IMR-90 (cell line): Measurements from ENCODE around the gene EBLN2. TPM values are rescaled to one million over a fixed set of nuclear protein-coding genes. Genes with fewer than 3 reads are reported as not detected.

ENCODE experiments used
- ATAC-seq: fragments of 200-7000 bp; cut with Tn5 transposase; 2 replicates; pipeline ENCODE4 v1.9.1; 2020; ENCODE audit warnings: low read depth, mild to moderate bottlenecking, moderate library complexity
- BruUV-seq: library from RNA; stranded (reverse); fragments of 400-500 nt; replicated peaks from 2 replicates; lab custom pipeline; 2021; lab: Mats Ljungman, UMichigan
- CTCF ChIA-PET: fragments of 300-600 bp; formaldehyde crosslinking; extraction: SDS; loops from one replicate; lab custom pipeline; 2021; ENCODE audit warnings: antibody characterized with exemption; lab: Yijun Ruan, JAX
- POLR2A ChIA-PET: fragments of 300-600 bp; sonication (Branson Sonifier 250); formaldehyde crosslinking; loops from one replicate; lab custom pipeline; 2022; ENCODE audit warnings: antibody characterized with exemption; ENCODE audit not compliant: unreplicated experiment; lab: Charles Lee
- DNase-seq: peaks from one replicate; pipeline ENCODE4 v3.0.0; 2013
- H2AFZ ChIP-seq: replicated peaks from 2 replicates; pipeline ENCODE3; 2013; ENCODE audit warnings: low read length, mild to moderate bottlenecking; ENCODE audit not compliant: poor library complexity
- H2AK5ac ChIP-seq: 2 replicates; pipeline ENCODE4 v1.6.1; 2013; ENCODE audit warnings: low read depth, low read length, inconsistent platforms
- H2AK9ac ChIP-seq: replicated peaks from 2 replicates; pipeline ENCODE3; 2013; ENCODE audit warnings: mild to moderate bottlenecking, low read depth, low read length, moderate library complexity; ENCODE audit not compliant: poor library complexity
- H2BK120ac ChIP-seq: 2 replicates; pipeline ENCODE4 v1.6.1; 2013; ENCODE audit warnings: low read depth, low read length, inconsistent platforms
- H2BK15ac ChIP-seq: 3 replicates; pipeline ENCODE4 v1.6.1; 2013; ENCODE audit warnings: low read depth, low read length, inconsistent platforms
- H2BK20ac ChIP-seq: 2 replicates; pipeline ENCODE4 v1.6.1; 2013; ENCODE audit warnings: low read depth, mild to moderate bottlenecking, inconsistent platforms, low read length, moderate library complexity
- H2BK5ac ChIP-seq: 2 replicates; pipeline ENCODE4 v1.6.1; 2013; ENCODE audit warnings: mild to moderate bottlenecking, low read depth, low read length, inconsistent platforms; ENCODE audit not compliant: poor library complexity, severe bottlenecking
- H3K14ac ChIP-seq: replicated peaks from 2 replicates; pipeline ENCODE4 v1.6.1; 2013; ENCODE audit warnings: low read depth, low read length, inconsistent platforms
- H3K18ac ChIP-seq: 2 replicates; pipeline ENCODE4 v1.6.1; 2013; ENCODE audit warnings: low read depth, low read length, control low read depth
- H3K23ac ChIP-seq: 2 replicates; pipeline ENCODE4 v1.6.1; 2013; ENCODE audit warnings: low read depth, low read length, inconsistent platforms
- H3K27ac ChIP-seq: 2 replicates; pipeline ENCODE4 v1.5.1; 2013; ENCODE audit warnings: mild to moderate bottlenecking, control low read depth, low read length; ENCODE audit not compliant: insufficient read depth
- H3K27me3 ChIP-seq: 2 replicates; pipeline ENCODE4 v1.6.1; 2013; ENCODE audit warnings: low read length; ENCODE audit not compliant: control insufficient read depth, insufficient read depth
- H3K36me3 ChIP-seq: 2 replicates; pipeline ENCODE4 v1.6.1; 2013; ENCODE audit warnings: low read length, mixed read lengths; ENCODE audit not compliant: control insufficient read depth, insufficient read depth
- H3K4ac ChIP-seq: 2 replicates; pipeline ENCODE4 v1.6.1; 2013; ENCODE audit warnings: low read depth, low read length, inconsistent platforms
- H3K4me1 ChIP-seq: 2 replicates; pipeline ENCODE4 v1.6.1; 2013; ENCODE audit warnings: low read length, mixed read lengths; ENCODE audit not compliant: control insufficient read depth, insufficient read depth
- H3K4me2 ChIP-seq: 2 replicates; pipeline ENCODE4 v1.6.1; 2013; ENCODE audit warnings: low read depth, mild to moderate bottlenecking, control low read depth, low read length, moderate library complexity
- H3K4me3 ChIP-seq: 2 replicates; pipeline ENCODE4 v1.5.1; 2013; ENCODE audit warnings: low read depth, mild to moderate bottlenecking, control low read depth, low read length, moderate library complexity; ENCODE audit not compliant: insufficient read depth
- H3K56ac ChIP-seq: 2 replicates; pipeline ENCODE4 v1.6.1; 2013; ENCODE audit warnings: low read length, inconsistent platforms; ENCODE audit not compliant: insufficient read depth; ENCODE audit errors: extremely low read depth
- H3K79me1 ChIP-seq, 2 experiments: 2 replicates each; pipeline ENCODE4 v1.6.1; 2013; ENCODE audit warnings: low read length in 2 of 2, inconsistent platforms in 1 of 2, low read depth in 1 of 2
- H3K9ac ChIP-seq: 2 replicates; pipeline ENCODE4 v1.6.1; 2013; ENCODE audit warnings: low read depth, low read length, control low read depth
- H3K9me1 ChIP-seq: 2 replicates; pipeline ENCODE4 v1.6.1; 2013; ENCODE audit warnings: low read length, inconsistent platforms; ENCODE audit not compliant: insufficient read depth
- H3K9me3 ChIP-seq: 2 replicates; pipeline ENCODE4 v1.6.1; 2013; ENCODE audit warnings: low read length; ENCODE audit not compliant: control insufficient read depth, insufficient read depth
- H4K20me1 ChIP-seq: 2 replicates; pipeline ENCODE4 v1.6.1; 2013; ENCODE audit warnings: low read length, inconsistent platforms; ENCODE audit not compliant: insufficient read depth
- H4K5ac ChIP-seq: 2 replicates; pipeline ENCODE4 v1.6.1; 2013; ENCODE audit warnings: mild to moderate bottlenecking, low read depth, low read length, control low read depth
- H4K8ac ChIP-seq, 2 experiments: 2 replicates each; pipeline ENCODE4 v1.6.1; 2013; ENCODE audit warnings: low read depth in 2 of 2, low read length in 2 of 2, control low read depth in 1 of 2, inconsistent platforms in 1 of 2
- H4K91ac ChIP-seq: 2 replicates; pipeline ENCODE4 v1.6.1; 2013; ENCODE audit warnings: low read depth, low read length, inconsistent platforms; ENCODE audit not compliant: insufficient read depth
- BHLHE40 ChIP-seq: fragments of 150-350 bp; IDR thresholded peaks from 2 replicates; pipeline ENCODE4 v1.6.1; 2016; ENCODE audit warnings: mild to moderate bottlenecking, low read depth, low read length
- MXI1 ChIP-seq: IDR thresholded peaks from 2 replicates; pipeline ENCODE4 v1.6.1; 2012; ENCODE audit warnings: low read depth, mild to moderate bottlenecking, low read length, moderate library complexity, borderline replicate concordance
- SMC3 ChIP-seq: fragments of 150-350 bp; IDR thresholded peaks from 2 replicates; pipeline ENCODE4 v1.6.1; 2016; ENCODE audit warnings: low read depth, mild to moderate bottlenecking, antibody characterized with exemption, low read length, moderate library complexity
- WGBS, 2 experiments: methylation state at CpG; one replicate each; pipeline versions ENCODE4 v1.1.5 to v1.1.7; 2013; ENCODE audit warnings: missing lambda C conversion rate in 2 of 2; ENCODE audit not compliant: insufficient read length in 1 of 2; ENCODE audit errors: extremely low coverage in 2 of 2; 5-methylcytosine and 5-hydroxymethylcytosine counted together
- dilution Hi-C: fragments of 300-500 bp; cut with HindIII; formaldehyde crosslinking; loops from one replicate; pipeline ENCODE4 v1.14.3; 2018; ENCODE audit warnings: low sequenced_read_pairs; ENCODE audit not compliant: unreplicated experiment
- in situ Hi-C: fragments of 300-500 bp; cut with MboI; formaldehyde crosslinking; loops from 3 replicates; pipeline ENCODE4 v1.14.3; 2019; ENCODE audit warnings: low sequenced_read_pairs, inconsistent platforms, mixed read lengths
- intact Hi-C: fragments of 100-400 bp; cut with micrococcal nuclease; formaldehyde crosslinking; loops from 2 replicates; pipeline ENCODE4 v1.10.0; 2022
- polyA plus RNA-seq, 3 experiments: library from polyadenylated mRNA; depleted of rRNA; stranded (reverse); fragments of >200 nt; gene quantifications; 2 replicates each; pipeline ENCODE4 v1.2.3, GENCODE V29; 2012; ENCODE audit warnings: low replicate concordance in 1 of 3
- total RNA-seq: library from RNA; depleted of rRNA; stranded (reverse); fragments of >200 nt; gene quantifications from 2 replicates; pipeline ENCODE4 v1.2.3, GENCODE V29; 2012
- TF ChIP-seq, protein P1 (sequence below): fragments of 150-350 bp; IDR thresholded peaks from 2 replicates; pipeline ENCODE4 v1.6.1; 2016; ENCODE audit warnings: low read depth, mild to moderate bottlenecking, low read length, moderate library complexity, borderline replicate concordance

The EBLN2 gene
- total and polyA plus RNA-seq, 2 of the 4 experiments (the other 2 are of a cell fraction) = 2.5 to 7.7 TPM

DNA sequence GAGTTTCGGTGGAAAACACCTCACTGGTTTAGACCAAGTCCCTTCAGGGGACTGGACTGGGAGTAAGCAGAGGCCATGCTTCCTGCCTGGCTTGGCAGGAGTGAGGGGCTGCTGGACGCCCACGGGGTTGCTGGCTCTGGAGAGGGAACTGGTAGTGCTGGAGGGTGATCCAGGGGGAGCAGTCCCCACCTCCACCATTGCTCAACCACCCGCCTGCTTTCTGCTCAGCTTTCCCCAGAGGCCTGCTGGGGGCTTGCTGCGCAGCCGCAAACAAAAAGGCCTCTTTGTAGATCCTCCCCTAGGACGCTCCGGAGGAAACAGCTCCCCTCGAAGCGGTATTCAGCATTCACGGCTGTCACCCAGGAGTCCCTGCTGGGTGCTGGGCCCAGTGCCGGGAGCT is 33.5 kb downstream of the EBLN2 start:
- TF ChIP-seq, protein P1, sequence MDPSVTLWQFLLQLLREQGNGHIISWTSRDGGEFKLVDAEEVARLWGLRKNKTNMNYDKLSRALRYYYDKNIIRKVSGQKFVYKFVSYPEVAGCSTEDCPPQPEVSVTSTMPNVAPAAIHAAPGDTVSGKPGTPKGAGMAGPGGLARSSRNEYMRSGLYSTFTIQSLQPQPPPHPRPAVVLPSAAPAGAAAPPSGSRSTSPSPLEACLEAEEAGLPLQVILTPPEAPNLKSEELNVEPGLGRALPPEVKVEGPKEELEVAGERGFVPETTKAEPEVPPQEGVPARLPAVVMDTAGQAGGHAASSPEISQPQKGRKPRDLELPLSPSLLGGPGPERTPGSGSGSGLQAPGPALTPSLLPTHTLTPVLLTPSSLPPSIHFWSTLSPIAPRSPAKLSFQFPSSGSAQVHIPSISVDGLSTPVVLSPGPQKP = no peak
- TF ChIP-seq SMC3 (no peak), BHLHE40 (no peak), MXI1 (no peak)
- no peak overlapping the region for H3K27ac ChIP-seq
- CTCF ChIA-PET = interaction anchor here (0.9 kb wide), 1 partner anchor 407 kb away, joined by 4 read pairs; no protein-coding TSS in a partner anchor
- dilution Hi-C loops = no loop called here
- H3K4me2 ChIP-seq = no peak overlapping the region
- no peaks in the 10 kb centered on the region for H4K20me1 ChIP-seq
- H2AK5ac ChIP-seq = no peak overlapping the region
- H3K27me3 ChIP-seq = peaks cover 6% of the 10 kb centered on the region; the same call in 1 of the 2 replicates
- no peak overlapping the region for H2BK120ac ChIP-seq
- H3K9ac ChIP-seq = no peak overlapping the region
- H3K4me1 ChIP-seq = no peaks in the 10 kb centered on the region
- no peaks in the 10 kb centered on the region for H3K36me3 ChIP-seq
- no peak overlapping the region for H3K4ac ChIP-seq
- no peak overlapping the region for H2AK9ac ChIP-seq
- no peak overlapping the region for H3K18ac ChIP-seq
- H3K56ac ChIP-seq = no peak overlapping the region
- H3K9me1 ChIP-seq = no peaks in the 10 kb centered on the region
- H2BK5ac ChIP-seq = no peak overlapping the region
- POLR2A ChIA-PET = no interaction called here
- H4K91ac ChIP-seq = no peak overlapping the region
- H4K5ac ChIP-seq = no peak overlapping the region
- no peak for ATAC-seq
- H3K14ac ChIP-seq = no peak overlapping the region
- in situ Hi-C loops = loop anchor here (25.0 kb wide), 2 partner anchors 658 to 1208 kb away; partner anchors contain the start of gene RYBP
- H3K79me1 ChIP-seq = no peaks in the 10 kb centered on the region
- no peak overlapping the region for H2BK15ac ChIP-seq
- no peak overlapping the region for H2BK20ac ChIP-seq
- intact Hi-C loops = loop anchor here (5.0 kb wide), 1 partner anchor 757 kb away; no protein-coding TSS in a partner anchor
- 45% methylated on average over 2 of the region's 12 CpGs; no CpG with 5 or more reads in 1 of the 2 experiments for WGBS, 2 experiments
- no peak overlapping the region for H2AFZ ChIP-seq
- no peak overlapping the region for H3K4me3 ChIP-seq
- DNase-seq = no peak
- no peak overlapping the region for H4K8ac ChIP-seq
- no TSS peak for BruUV-seq
- no peak overlapping the region for H3K23ac ChIP-seq
- 0 out of 2 replicates have a peak, but pooled peaks cover 2% of the 10 kb centered on the region for H3K9me3 ChIP-seq
